GM06990 (cell line): Measurements from ENCODE around the gene NFKBIB.
"Not testable (repeated sequence)": the region's sequence is repeated elsewhere in the genome, so short reads cannot be mapped to it uniquely, and the experiment has no call there.

ENCODE experiments used
- DNase-seq: peaks from one replicate; pipeline ENCODE4 v3.0.0-alpha.2; 2011; ENCODE audit not compliant: insufficient read length; ENCODE audit errors: extremely low read depth
- H3K27me3 ChIP-seq: replicated peaks from 2 replicates; pipeline ENCODE4 v1.6.0; 2011; ENCODE audit warnings: low read length; ENCODE audit not compliant: control insufficient read depth, insufficient read depth
- H3K36me3 ChIP-seq: 2 replicates; pipeline ENCODE4 v1.5.1; 2011; ENCODE audit warnings: low read length; ENCODE audit not compliant: control insufficient read depth, insufficient read depth
- H3K4me3 ChIP-seq: replicated peaks from 2 replicates; pipeline ENCODE4 v1.5.1; 2011; ENCODE audit warnings: low read depth, mild to moderate bottlenecking, control low read depth, low read length
- TF ChIP-seq, protein P1 (sequence below): IDR thresholded peaks from 2 replicates; pipeline ENCODE4 v1.5.1; 2011; ENCODE audit warnings: low read length, control low read depth, mild to moderate bottlenecking, inconsistent platforms; ENCODE audit not compliant: insufficient read depth, poor library complexity, severe bottlenecking

Gene NFKBIB

DNA sequence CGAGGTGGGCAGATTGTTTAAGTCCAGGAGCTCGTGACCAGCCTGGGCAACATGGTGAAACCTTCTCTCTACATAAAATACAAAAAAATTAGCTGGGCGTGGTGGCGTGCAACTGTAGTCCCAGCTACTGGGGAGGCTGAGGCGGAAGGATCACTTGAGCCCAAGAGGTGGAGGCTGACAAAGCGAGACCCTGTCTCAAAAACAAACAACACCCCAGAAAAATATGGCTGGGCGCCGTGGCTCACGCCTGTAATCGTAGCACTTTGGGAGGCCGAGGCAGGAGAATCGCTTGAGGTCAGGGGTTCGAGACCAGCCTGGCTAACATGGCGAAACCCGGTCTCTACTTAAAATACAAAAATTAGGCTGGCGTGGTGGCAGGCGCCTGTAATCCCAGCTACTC is 46.6 kb upstream of the NFKBIB start:
- no peaks in the 10 kb centered on the region for H3K36me3 ChIP-seq
- TF ChIP-seq, protein P1, sequence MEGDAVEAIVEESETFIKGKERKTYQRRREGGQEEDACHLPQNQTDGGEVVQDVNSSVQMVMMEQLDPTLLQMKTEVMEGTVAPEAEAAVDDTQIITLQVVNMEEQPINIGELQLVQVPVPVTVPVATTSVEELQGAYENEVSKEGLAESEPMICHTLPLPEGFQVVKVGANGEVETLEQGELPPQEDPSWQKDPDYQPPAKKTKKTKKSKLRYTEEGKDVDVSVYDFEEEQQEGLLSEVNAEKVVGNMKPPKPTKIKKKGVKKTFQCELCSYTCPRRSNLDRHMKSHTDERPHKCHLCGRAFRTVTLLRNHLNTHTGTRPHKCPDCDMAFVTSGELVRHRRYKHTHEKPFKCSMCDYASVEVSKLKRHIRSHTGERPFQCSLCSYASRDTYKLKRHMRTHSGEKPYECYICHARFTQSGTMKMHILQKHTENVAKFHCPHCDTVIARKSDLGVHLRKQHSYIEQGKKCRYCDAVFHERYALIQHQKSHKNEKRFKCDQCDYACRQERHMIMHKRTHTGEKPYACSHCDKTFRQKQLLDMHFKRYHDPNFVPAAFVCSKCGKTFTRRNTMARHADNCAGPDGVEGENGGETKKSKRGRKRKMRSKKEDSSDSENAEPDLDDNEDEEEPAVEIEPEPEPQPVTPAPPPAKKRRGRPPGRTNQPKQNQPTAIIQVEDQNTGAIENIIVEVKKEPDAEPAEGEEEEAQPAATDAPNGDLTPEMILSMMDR, result no peak
- no peak for DNase-seq
- H3K4me3 ChIP-seq, result peak overlapping the region; percentile 89
- H3K27me3 ChIP-seq, result no peaks in the 10 kb centered on the region

DNA sequence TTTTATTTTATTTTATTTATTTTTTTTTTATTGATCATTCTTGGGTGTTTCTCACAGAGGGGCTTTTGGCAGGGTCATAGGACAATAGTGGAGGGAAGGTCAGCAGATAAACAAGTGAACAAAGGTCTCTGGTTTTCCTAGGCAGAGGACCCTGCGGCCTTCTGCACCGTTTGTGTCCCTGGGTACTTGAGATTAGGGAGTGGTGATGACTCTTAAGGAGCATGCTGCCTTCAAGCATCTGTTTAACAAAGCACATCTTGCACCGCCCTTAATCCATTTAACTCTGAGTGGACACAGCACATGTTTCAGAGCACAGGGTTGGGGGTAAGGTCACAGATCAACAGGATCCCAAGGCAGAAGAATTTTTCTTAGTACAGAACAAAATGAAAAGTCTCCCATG is 44.8 kb upstream of the NFKBIB start:
- DNase-seq, H3K36me3 ChIP-seq, H3K27me3 ChIP-seq, H3K4me3 ChIP-seq: not testable (repeated sequence)

DNA sequence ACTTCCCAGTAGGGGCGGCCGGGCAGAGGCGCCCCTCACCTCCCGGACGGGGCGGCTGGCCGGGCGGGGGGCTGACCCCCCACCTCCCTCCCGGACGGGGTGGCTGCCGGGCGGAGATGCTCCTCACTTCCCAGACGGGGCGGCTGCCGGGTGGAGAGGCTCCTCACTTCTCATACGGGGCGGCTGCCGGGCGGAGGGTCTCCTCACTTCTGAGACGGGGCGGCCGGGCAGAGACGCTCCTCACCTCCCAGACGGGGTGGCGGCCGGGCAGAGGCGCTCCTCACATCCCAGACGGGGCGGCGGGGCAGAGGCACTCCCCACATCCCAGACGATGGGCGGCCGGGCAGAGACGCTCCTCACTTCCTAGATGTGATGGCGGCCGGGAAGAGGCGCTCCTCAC is 44.0 kb upstream of the NFKBIB start:
- not testable (repeated sequence) for H3K36me3 ChIP-seq, H3K27me3 ChIP-seq, H3K4me3 ChIP-seq, DNase-seq

DNA sequence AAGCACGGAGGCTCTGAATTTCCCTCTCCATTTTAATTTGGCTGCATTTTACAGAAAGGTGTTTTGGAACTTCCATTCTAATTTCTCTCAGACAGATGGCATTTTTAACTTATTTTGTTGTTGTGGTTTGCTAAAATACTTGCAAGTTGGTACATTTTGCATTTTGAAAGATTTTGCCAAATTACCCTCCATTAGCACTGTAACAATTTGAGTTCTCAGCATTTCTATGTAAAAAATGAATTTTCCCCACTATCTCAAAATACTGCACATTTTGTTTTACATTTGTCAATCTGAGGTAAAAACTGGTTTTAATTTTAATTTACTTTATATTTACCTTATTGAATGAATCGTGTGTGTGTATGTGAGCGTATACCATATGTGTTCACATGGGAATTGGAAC is 43.0 kb upstream of the NFKBIB start:
- peak overlapping the region; percentile 14; the same call in 1 of the 2 replicates for H3K4me3 ChIP-seq
- no peaks in the 10 kb centered on the region for H3K27me3 ChIP-seq
- no peak for DNase-seq
- no peaks in the 10 kb centered on the region for H3K36me3 ChIP-seq
- TF ChIP-seq, protein P1, result no peak

DNA sequence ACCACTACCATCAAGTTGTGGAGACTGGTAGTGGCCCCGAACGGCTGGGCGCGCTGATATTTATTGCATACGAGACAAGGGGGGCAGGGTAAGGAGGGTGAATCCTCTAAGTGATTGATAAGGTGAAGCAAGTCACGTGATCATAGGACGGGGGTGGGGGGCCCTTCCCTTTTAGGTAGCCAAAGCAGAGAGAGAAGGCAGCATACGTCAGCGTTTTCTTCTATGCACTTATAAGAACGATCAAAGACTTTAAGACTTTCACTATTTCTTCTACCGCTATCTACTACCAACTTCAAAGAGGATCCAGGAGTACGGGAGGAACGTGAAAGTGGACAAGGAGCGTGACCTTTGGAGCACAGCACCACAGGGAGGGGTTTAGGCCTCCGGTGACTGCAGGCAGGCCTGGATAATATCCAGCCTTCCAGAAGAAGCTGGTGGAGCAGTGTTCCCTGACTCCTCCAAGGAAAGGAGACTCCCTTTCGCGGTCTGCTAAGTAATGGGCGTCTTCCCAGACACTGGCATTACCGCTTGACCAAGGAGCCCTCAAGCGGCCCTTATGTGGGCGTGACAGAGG is 40.1 kb upstream of the NFKBIB start:
- not testable (repeated sequence) for H3K36me3 ChIP-seq, H3K27me3 ChIP-seq, H3K4me3 ChIP-seq, DNase-seq

DNA sequence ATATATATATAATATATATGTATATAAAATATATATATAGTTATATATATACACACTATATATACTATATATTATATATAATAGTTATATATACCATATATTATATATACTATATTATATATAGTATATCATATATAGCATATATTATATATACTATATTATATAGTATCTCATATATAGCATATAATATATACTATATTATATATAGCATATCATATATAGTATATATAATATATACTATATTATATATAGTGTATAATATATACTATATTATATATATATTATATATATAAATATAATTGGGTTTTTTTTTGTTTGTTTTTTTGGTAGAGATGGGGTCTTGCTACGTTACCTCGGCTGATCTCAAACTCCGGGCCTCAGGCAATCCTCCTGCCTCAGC is 38.4 kb upstream of the NFKBIB start:
- Histone ChIP-seq H3K4me3 (no peak overlapping the region), H3K36me3 (no peaks in the 10 kb centered on the region), H3K27me3 (no peaks in the 10 kb centered on the region)
- TF ChIP-seq, protein P1, result no peak
- no peak for DNase-seq

DNA sequence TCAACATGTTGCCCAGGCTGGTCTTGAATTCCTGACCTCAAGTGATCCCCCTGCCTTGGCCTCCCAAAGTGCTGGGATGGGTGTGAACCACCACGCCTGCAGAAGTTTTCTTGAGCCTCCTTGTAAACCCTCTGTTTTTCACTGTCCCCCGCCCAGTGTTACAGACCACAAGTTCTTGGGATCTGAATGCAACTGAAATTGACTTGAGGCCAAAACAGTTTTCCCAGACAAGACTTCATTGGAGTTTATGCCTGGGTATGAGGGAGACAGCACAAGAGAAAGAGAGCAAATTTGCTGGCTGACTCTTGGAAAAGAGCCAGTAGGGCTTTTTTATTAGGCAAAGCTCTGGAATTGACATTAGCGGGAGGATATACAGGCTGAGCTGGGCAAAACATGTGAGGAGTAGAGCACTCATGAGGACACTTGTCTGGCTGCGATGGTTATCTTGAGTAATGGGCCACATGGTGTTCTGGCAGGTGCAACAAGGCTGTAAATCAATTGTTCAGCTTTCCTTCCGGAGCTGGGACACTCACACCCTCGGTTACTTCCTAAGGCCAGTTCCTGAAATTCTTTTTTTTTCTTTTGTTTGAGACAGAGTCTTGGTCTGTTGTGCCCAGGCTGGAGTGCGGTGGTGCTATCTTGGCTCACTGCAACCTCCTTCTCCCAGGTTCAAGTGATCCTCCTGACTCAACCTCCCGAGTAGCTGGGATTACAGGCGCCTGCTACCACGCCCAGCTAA is 37.3 kb upstream of the NFKBIB start:
- H3K4me3 ChIP-seq, result no peak overlapping the region
- TF ChIP-seq, protein P1, result no peak
- no peaks in the 10 kb centered on the region for H3K36me3 ChIP-seq
- no peaks in the 10 kb centered on the region for H3K27me3 ChIP-seq
- DNase-seq, result no peak
